HAP-1 (cell line): Measurements from ENCODE around the gene FAM3A.
A peak's percentile ranks its signal among the peaks of the same experiment; 100 is the strongest.

Experiments used
- DNase-seq, 2 experiments: peaks; one replicate each; pipeline ENCODE4 v3.0.0-alpha.2; 2016 to 2020; ENCODE audit warnings: low spot score in 2 of 2
- H3K27me3 ChIP-seq: fragments of 250-450 bp; sonication (Bioruptor Pico); 2 replicates; pipeline ENCODE4 v1.5.1; 2020; ENCODE audit warnings: low read depth, mild to moderate bottlenecking, moderate library complexity
- H3K36me3 ChIP-seq: fragments of 250-450 bp; sonication (Bioruptor Pico); replicated peaks from 2 replicates; pipeline ENCODE4 v1.5.1; 2020; ENCODE audit warnings: mild to moderate bottlenecking
- H3K4me1 ChIP-seq: fragments of 250-450 bp; sonication (Bioruptor Pico); 2 replicates; pipeline ENCODE4 v1.5.1; 2020; ENCODE audit warnings: mild to moderate bottlenecking
- H3K4me3 ChIP-seq: fragments of 250-450 bp; sonication (Bioruptor Pico); 2 replicates; pipeline ENCODE4 v1.5.1; 2020; ENCODE audit warnings: mild to moderate bottlenecking, moderate library complexity
- H3K9me3 ChIP-seq: fragments of 250-450 bp; sonication (Bioruptor Pico); 2 replicates; pipeline ENCODE4 v1.5.1; 2020; ENCODE audit warnings: mild to moderate bottlenecking, moderate library complexity
- in situ Hi-C: fragments of 300-500 bp; cut with MboI; formaldehyde crosslinking; loops from 3 replicates; pipeline ENCODE4 v1.14.3; 2020; ENCODE audit warnings: low sequenced_read_pairs, inconsistent platforms, mixed read lengths

Gene FAM3A

GRCh38 chrX:154462396-154462795, 53.6 kb downstream of the FAM3A start:
- H3K4me3 ChIP-seq, result no peak overlapping the region
- peaks cover 8% of the 10 kb centered on the region for H3K4me1 ChIP-seq
- DNase-seq, result no peak
- no peaks in the 10 kb centered on the region for H3K27me3 ChIP-seq
- H3K36me3 ChIP-seq, result peaks cover 65% of the 10 kb centered on the region
- in situ Hi-C loops, result no loop called here
- H3K9me3 ChIP-seq, result no peaks in the 10 kb centered on the region

DNA sequence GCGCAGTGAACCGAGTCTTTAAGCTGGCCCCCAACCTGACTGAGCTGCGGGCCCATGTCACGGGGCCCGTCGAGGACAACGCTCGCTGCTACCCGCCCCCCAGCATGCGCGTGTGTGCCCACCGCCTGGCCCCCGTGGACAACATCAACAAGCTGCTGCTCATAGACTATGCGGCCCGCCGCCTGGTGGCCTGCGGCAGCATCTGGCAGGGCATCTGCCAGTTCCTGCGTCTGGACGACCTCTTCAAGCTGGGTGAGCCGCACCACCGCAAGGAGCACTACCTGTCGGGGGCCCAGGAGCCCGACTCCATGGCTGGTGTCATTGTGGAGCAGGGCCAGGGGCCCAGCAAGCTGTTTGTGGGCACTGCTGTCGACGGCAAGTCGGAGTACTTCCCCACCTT, 55.7 kb downstream of the FAM3A start:
- H3K9me3 ChIP-seq, result no peaks in the 10 kb centered on the region
- DNase-seq, result no peak

DNA sequence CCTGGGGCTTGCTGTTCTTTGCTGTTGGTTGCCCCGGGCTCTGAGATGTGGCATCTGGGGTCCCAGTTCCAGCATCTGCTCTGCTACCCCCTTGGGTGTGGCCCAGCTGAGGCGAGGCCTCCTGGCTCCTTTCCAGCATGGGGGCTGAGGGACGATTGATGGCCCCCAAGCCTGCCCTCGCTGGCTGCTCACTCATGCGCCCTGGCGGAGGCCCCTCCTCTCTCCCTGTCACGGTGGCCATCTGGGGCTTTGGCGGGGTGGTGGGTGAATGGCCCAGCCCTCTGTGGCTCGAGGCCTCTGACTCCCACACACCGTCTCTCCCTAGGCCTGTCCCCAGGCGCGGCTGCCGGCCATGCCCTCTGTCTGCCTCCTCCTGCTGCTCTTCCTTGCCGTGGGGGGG, 56.2 kb downstream of the FAM3A start:
- no peaks in the 10 kb centered on the region for H3K9me3 ChIP-seq
- DNase-seq, result peak in 1 of 2 experiments; percentile 63
- H3K4me3 ChIP-seq, result peak overlapping the region; percentile 83
- H3K27me3 ChIP-seq, result no peaks in the 10 kb centered on the region
- in situ Hi-C loops, result no loop called here
- peaks cover 10% of the 10 kb centered on the region for H3K4me1 ChIP-seq
- peaks cover 42% of the 10 kb centered on the region for H3K36me3 ChIP-seq

More for the DNA sequence above, 55.7 kb downstream of the FAM3A start:
- in situ Hi-C loops, result no loop called here
- Histone ChIP-seq H3K4me1 (peaks cover 10% of the 10 kb centered on the region), H3K36me3 (peaks cover 47% of the 10 kb centered on the region), H3K27me3 (no peaks in the 10 kb centered on the region), H3K4me3 (no peak overlapping the region)

GRCh38 chrX:154458954-154459778, 56.9 kb downstream of the FAM3A start:
- Histone ChIP-seq H3K36me3 (peaks cover 35% of the 10 kb centered on the region), H3K27me3 (no peaks in the 10 kb centered on the region), H3K4me1 (peaks cover 10% of the 10 kb centered on the region), H3K4me3 (peak overlapping the region; percentile 83), H3K9me3 (no peaks in the 10 kb centered on the region)
- in situ Hi-C loops, result no loop called here
- peak; percentile 35 to 72 for DNase-seq

GRCh38 chrX:154458116-154458953, 57.7 kb downstream of the FAM3A start, which contains the start of gene PLXNA3:
PLXNA3 (plus strand) TSS chrX:154458281; CDS start chrX:154460184, 1,903 bp downstream.
- peaks cover 30% of the 10 kb centered on the region for H3K36me3 ChIP-seq
- H3K4me1 ChIP-seq, result peaks cover 10% of the 10 kb centered on the region
- no peaks in the 10 kb centered on the region for H3K27me3 ChIP-seq
- peak within 1 kb of the TSS; percentile 83 for H3K4me3 ChIP-seq
- in situ Hi-C loops, result no loop called here
- peak; percentile 30 to 82 for DNase-seq
- no peaks in the 10 kb centered on the region for H3K9me3 ChIP-seq

DNA sequence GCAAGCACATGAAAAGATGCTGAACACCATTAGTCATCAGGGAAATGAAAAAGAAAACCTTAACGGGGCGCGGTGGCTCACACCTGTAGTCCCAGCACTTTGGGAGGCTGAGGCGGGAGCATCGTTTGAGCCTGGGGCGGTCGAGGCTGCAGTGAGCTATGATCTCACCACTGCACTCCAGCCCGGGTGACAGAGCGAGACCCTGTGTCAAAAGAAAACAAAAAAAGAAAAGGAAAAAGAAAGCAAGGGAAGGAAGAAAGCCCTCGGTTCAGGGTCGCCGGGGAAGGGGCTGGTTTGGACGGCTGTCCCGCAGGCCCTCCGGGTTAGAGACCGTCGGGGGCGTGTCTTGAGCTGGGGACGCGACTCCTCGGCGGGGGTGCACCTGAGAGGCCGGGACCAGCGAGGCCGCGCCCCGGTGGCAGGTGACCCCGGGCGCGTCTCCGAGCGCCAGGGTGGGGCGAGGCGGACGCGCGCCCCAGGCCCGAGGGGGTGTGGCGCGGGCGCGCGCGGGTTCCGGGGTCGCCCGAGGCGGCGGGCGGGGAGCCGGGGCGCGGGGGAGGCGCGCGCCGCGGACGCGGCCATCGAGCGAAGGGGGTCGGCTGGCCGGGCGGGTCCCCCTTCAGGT, 58.4 kb downstream of the FAM3A start:
- peaks cover 10% of the 10 kb centered on the region for H3K4me1 ChIP-seq
- peaks cover 24% of the 10 kb centered on the region for H3K36me3 ChIP-seq
- H3K27me3 ChIP-seq, result no peaks in the 10 kb centered on the region
- H3K4me3 ChIP-seq, result peak overlapping the region; percentile 43
- peak; percentile 34 to 79 for DNase-seq
- no peaks in the 10 kb centered on the region for H3K9me3 ChIP-seq
- in situ Hi-C loops, result no loop called here
